ENCODE data around the gene PXDN. TPM values are rescaled to one million over a fixed set of nuclear protein-coding genes. Genes with fewer than 3 reads are reported as not detected.
"Not testable (repeated sequence)": the region's sequence is repeated elsewhere in the genome, so short reads cannot be mapped to it uniquely, and the experiment has no call there.

PXDN gene
- total RNA-seq, 2 donors from 2014 or later, result 3.4 to 3.6 TPM

DNA sequence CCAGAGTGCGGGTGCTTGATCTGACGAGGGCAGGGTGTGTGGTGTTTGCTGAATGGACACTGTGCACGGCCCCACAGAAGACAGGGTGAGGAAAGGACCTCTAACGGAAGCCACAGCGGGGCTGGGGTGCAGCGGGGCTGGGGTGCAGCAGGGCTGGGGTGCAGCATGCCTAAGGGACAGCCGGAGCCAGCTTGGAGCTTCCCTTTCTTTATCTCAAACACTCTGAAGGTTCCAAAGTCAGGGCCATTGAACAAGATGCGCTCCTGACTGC is 35.0 kb downstream of the PXDN start:
- ATAC-seq, result peak in 1 of 2 donors; percentile 21
- no peak overlapping the region for H3K27ac Mint-ChIP-seq
- H3K9me3 Mint-ChIP-seq, result no peaks in the 10 kb centered on the region
- no peak overlapping the region for H3K4me3 Mint-ChIP-seq
- no peak for DNase-seq (ENCODE audit: low spot score)
- H3K27me3 Mint-ChIP-seq, result peaks cover 0 to 2% of the 10 kb centered on the region in 2 donors
- no peaks in the 10 kb centered on the region for H3K36me3 Mint-ChIP-seq
- peaks cover 0 to 3% of the 10 kb centered on the region in 2 donors for H3K4me1 Mint-ChIP-seq (ENCODE audit: low read depth in 2 of 2)

DNA sequence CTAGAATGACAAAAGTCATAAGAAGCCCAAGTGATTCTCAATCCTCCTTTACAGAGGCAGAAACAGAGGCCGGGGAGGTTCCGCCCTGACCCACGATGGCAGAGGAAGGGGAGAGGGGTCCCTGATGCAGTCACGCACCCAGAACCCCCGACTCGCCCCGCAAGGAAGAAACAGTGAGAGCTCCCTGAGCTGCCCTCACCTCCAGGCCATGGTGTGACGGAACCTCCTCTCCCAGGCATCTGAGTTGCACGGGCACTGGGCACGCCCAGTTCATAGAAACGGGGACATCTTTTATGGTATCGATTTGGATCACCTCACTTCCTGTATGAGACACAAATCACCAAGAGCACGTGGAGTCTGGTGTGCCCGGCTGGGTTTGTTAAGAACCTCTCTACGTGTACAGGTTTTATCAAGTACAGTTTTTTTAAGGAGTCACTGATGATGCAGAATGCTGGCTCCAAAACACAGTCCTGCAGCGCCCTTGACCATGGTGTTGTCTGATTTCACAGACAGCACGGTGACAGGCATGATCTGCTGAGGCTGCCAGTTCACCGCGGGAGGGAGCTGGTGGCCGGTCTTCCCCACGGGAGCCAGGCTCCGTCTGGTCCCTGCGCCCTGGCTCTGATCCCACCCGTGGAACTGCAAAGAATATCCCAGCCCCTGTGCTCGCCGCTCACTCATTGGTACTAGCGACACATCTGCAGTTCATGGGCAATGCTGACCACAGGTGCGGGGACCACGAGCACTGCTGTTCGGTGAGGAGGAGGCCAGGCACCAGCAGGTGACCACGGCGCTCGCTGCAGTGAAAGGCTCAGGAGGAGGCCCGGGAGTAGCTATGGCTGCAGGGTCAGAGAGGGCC is 35.6 kb downstream of the PXDN start:
- peak; percentile 15 to 34 for ATAC-seq
- H3K4me3 Mint-ChIP-seq, result no peak overlapping the region
- H3K36me3 Mint-ChIP-seq, result no peaks in the 10 kb centered on the region
- H3K27me3 Mint-ChIP-seq, result peaks cover 0 to 2% of the 10 kb centered on the region in 2 donors
- peaks cover 0 to 3% of the 10 kb centered on the region in 2 donors for H3K4me1 Mint-ChIP-seq (ENCODE audit: low read depth in 2 of 2)
- H3K27ac Mint-ChIP-seq, result no peak overlapping the region
- no peak for DNase-seq (ENCODE audit: low spot score)
- no peaks in the 10 kb centered on the region for H3K9me3 Mint-ChIP-seq

DNA sequence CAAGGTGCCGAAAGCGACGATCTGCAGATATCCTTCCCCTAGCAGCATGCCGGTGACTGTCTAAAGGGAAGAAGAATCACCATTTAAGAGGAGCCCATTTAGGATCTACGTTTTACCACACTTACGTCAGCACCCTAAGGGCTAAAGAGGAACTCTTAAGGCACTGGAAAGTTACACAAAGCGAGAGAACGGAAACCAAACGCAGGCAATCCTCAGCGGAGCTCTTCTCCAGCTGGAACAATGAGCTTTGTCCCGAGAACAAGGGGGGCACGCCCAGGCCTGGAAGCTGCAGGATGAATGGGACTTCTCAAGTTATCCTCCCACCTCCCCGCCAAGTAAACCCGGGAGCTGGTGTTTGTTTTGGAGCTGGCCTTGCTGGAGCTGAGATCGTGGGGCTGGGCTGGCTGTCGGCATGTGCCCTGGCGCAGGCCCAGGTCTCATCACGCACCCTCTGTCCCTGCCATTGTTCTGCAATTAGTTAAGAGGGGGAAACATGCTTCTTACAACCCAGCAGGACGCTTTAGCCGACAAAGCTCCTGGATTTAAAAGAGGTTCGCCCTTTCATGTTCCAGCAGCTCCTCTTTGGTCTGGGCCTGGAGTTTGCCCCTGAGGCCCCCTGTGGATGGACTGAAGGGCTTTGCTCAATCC is 36.4 kb downstream of the PXDN start:
- Mint-ChIP-seq H3K27me3 (peaks cover 0 to 2% of the 10 kb centered on the region in 2 donors), H3K4me3 (no peak overlapping the region), H3K27ac (no peak overlapping the region), H3K4me1 (ENCODE audit: low read depth in 2 of 2) (peaks cover 0 to 3% of the 10 kb centered on the region in 2 donors), H3K9me3 (no peaks in the 10 kb centered on the region), H3K36me3 (no peaks in the 10 kb centered on the region)
- DNase-seq (ENCODE audit: low spot score) (no peak), ATAC-seq (peak in 1 of 2 donors; percentile 44)

DNA sequence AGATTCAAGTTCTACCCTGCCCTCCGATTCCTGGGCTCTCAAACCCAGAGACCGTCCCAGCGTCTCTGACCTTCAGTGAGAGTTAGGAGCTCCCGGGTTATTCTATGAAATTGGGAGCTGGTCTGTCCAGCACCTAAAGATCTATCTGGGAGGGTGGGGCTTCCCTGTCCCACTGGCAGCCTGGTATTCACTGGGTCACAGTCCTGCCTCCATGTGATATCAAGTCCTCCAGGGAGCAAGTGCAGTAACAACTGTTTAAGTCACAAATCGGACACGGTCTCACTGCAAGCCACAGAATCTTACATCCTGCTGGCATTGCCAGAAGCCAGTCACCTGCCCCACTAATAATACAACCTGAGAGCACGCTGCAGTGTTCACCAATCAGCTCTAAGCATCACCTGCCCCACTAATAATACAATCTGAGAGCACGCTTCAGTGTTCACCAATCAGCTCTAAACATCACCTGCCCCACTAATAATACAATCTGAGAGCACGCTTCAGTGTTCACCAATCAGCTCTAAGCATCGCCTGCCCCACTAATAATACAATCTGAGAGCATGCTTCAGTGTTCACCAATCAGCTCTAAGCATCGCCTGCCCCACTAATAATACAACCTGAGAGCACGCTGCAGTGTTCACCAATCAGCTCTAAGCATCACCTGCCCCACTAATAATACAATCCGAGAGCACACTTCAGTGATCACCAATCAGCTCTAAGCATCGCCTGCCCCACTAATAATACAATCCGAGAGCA is 38.0 kb downstream of the PXDN start:
- not testable (repeated sequence) for H3K27ac Mint-ChIP-seq; H3K4me1 Mint-ChIP-seq (ENCODE audit: low read depth in 2 of 2); ATAC-seq; H3K4me3 Mint-ChIP-seq; H3K9me3 Mint-ChIP-seq; H3K27me3 Mint-ChIP-seq; DNase-seq (ENCODE audit: low spot score); H3K36me3 Mint-ChIP-seq

DNA sequence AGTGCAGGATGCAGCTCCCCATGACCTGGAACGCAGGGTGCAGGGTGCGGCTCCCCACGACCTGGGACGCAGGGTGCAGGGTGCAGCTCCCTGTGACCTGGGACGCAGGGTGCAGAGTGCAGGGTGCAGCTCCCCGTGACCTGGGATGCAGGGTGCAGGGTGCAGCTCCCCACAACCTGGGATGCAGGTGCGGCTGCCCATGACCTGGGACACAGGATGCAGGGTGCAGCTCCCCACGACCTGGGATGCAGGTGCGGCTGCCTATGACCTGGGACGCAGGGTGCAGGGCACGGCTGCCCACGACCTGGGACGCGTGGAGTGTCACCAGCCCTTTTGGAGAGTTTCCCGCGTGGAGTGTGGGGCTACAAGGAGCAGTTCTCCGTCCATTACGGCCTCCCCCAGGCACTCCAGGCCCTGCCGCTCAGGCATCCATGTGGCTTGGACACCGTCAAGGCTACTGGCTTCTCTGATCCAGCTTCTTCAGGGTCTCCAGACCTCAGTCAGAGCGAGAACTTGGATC is 38.7 kb downstream of the PXDN start:
- Mint-ChIP-seq H3K4me1 (ENCODE audit: low read depth in 2 of 2) (peaks cover 0 to 6% of the 10 kb centered on the region in 2 donors), H3K27me3 (peaks cover 0 to 2% of the 10 kb centered on the region in 2 donors), H3K27ac (no peak overlapping the region), H3K36me3 (no peaks in the 10 kb centered on the region), H3K4me3 (no peak overlapping the region), H3K9me3 (no peaks in the 10 kb centered on the region)
- DNase-seq (ENCODE audit: low spot score), result no peak
- ATAC-seq, result peak in 1 of 2 donors; percentile 13

DNA sequence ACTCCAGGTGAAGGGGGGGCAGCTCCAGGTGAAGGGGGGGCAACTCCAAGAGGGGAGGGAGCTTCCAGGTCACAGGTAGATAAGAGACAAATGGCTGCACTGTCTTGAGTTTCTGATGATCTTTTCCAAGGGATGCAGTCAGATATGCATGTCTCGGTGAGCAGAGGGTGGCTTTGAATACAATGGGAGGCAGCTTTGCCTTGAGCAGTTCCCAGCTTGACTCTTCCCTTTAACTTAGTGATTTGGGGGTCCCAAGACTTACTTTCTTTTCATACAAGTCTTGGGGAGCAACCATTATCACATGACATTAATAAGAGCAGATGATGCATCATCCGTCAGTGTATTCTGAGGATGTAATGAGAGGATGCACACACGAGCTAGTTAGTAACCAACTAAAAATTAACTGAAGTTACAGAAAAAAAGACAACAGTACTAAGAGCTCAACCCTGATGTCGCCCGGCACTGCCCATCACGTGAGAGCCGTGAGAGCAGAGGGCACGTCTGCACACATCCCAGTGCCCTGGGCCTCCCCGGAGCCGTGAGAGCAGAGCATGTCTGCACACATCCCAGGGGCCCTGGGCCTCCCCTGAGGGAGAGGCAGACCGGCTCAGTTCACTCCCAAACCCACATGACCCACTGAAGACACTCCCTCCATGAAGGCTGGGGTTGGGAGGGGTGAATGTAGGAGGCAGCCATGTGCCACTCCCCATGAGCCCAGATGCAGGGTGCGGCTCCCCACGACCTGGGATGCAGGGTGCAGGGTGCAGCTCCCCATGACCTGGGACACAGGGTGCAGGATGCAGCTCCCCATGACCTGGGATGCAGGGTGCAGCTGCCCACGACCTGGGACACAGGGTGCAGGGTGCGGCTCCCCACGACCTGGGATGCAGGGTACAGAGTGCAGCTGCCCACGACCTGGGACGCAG is 39.4 kb downstream of the PXDN start:
- peaks cover 0 to 2% of the 10 kb centered on the region in 2 donors for H3K27me3 Mint-ChIP-seq
- H3K4me1 Mint-ChIP-seq (ENCODE audit: low read depth in 2 of 2), result peaks cover 0 to 6% of the 10 kb centered on the region in 2 donors
- no peaks in the 10 kb centered on the region for H3K36me3 Mint-ChIP-seq

DNA sequence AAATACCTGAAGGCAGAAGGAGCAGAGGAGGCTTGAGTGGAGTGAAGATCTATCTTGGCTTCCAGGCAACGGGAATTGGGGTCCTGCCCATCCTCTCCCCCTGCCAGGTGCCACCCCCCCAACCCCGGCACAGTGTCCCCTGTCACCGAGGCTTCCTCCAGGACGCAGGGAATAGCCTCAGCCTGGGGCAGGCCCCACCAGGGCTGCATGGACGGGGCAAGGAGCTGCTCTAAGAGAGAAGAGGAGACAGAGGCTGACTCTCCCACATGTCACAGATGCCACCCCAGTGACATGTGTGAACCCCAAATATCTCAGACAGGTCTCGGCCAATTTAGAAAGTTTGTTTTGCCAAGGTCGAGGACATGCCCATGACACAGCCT is 42.1 kb downstream of the PXDN start:
- Mint-ChIP-seq H3K36me3 (no peaks in the 10 kb centered on the region), H3K27ac (no peak overlapping the region), H3K27me3 (peaks cover 0 to 3% of the 10 kb centered on the region in 2 donors), H3K4me1 (ENCODE audit: low read depth in 2 of 2) (peaks cover 0 to 3% of the 10 kb centered on the region in 2 donors), H3K9me3 (no peaks in the 10 kb centered on the region), H3K4me3 (no peak overlapping the region)
- ATAC-seq, result peak in 1 of 2 donors; percentile 26
- no peak for DNase-seq (ENCODE audit: low spot score)

More for the DNA sequence above, 39.4 kb downstream of the PXDN start:
- DNase-seq (ENCODE audit: low spot score) (no peak), ATAC-seq (peak in 1 of 2 donors; percentile 33)
- H3K27ac Mint-ChIP-seq, result no peak overlapping the region
- no peak overlapping the region for H3K4me3 Mint-ChIP-seq
- H3K9me3 Mint-ChIP-seq, result no peaks in the 10 kb centered on the region

DNA sequence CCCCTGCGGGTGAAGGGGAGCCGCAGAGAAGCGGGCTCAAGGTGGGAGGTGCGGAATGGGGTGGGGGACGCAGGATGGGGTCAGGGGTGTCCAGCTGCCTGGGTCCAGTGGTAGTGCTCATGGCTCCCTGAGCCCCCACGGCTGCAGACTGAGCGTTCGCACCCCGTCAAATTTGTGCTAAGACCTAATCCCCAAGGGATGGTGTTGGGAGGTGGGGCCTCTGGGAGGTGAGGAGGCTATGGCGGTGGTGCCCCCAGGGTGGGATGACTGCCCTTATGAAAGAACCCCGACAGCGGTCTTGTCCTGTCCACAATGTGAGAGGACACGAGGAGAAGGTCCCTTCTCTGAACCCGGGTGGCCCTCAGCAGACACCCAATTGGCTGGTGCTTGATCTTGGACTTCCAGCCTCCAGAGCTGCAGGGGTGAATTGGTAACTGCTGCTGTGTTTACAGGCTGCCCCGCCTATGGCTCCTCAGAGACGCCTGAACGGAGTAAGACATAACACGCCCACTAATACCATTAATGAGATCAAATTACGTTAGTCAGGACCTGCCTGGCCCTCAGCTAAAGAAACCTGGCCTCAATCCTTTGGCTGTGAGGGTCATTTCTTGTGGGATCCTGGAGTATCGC is 42.6 kb downstream of the PXDN start:
- peaks cover 0 to 3% of the 10 kb centered on the region in 2 donors for H3K27me3 Mint-ChIP-seq
- no peak for DNase-seq (ENCODE audit: low spot score)
- H3K4me3 Mint-ChIP-seq, result no peak overlapping the region
- peak; percentile 20 to 51 for ATAC-seq
- no peaks in the 10 kb centered on the region for H3K9me3 Mint-ChIP-seq
- H3K36me3 Mint-ChIP-seq, result no peaks in the 10 kb centered on the region
- H3K4me1 Mint-ChIP-seq (ENCODE audit: low read depth in 2 of 2), result peaks cover 0 to 3% of the 10 kb centered on the region in 2 donors
- no peak overlapping the region for H3K27ac Mint-ChIP-seq

DNA sequence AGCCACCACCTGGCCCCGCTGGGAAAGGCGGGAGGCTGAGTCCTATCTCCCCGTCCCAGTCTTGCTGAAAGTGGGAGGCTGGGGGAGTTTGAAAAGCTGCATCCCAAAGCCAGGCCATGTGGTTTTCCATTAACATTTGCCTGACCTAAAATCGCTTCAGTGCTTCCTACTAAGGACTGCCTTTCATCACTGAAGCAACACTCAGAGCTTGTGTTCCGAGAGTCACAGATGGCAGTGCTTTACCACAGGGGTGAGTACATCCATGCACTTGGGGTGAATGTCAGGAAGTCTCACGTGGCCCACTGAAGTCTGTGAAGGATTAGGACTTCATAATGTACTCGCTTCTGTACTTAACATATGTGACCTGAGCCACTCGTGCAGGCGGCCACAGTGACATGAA is 43.3 kb downstream of the PXDN start:
- no peak overlapping the region for H3K27ac Mint-ChIP-seq
- no peaks in the 10 kb centered on the region for H3K36me3 Mint-ChIP-seq
- H3K4me3 Mint-ChIP-seq, result no peak overlapping the region
- H3K27me3 Mint-ChIP-seq, result peaks cover 0 to 3% of the 10 kb centered on the region in 2 donors
- DNase-seq (ENCODE audit: low spot score) (no peak), ATAC-seq (peak in 1 of 2 donors; percentile 12)
- H3K4me1 Mint-ChIP-seq (ENCODE audit: low read depth in 2 of 2), result peaks cover 0 to 3% of the 10 kb centered on the region in 2 donors
- peaks cover 3% of the 10 kb centered on the region for H3K9me3 Mint-ChIP-seq

DNA sequence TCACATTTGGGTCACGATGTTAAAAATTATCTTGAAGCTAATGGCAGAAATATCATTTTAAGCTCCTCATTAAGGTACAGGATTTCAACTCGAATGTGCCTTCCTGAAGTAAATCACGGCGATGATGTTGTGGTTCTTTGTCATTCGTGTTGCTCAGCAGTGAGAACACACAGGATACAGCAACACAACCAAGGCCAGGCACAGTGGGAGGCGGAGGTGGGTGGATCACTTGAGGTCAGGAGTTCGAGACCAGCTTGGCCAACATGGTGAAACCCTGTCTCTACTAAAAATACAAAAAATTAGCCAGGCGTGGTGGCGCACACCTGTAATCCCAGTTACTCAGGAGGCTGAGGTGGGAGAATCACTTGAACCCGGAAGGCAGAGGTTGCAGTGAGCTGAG is 43.9 kb downstream of the PXDN start:
- H3K4me1 Mint-ChIP-seq (ENCODE audit: low read depth in 2 of 2); DNase-seq (ENCODE audit: low spot score); H3K27ac Mint-ChIP-seq; H3K27me3 Mint-ChIP-seq; H3K36me3 Mint-ChIP-seq; H3K9me3 Mint-ChIP-seq; H3K4me3 Mint-ChIP-seq; ATAC-seq: not testable (repeated sequence)

DNA sequence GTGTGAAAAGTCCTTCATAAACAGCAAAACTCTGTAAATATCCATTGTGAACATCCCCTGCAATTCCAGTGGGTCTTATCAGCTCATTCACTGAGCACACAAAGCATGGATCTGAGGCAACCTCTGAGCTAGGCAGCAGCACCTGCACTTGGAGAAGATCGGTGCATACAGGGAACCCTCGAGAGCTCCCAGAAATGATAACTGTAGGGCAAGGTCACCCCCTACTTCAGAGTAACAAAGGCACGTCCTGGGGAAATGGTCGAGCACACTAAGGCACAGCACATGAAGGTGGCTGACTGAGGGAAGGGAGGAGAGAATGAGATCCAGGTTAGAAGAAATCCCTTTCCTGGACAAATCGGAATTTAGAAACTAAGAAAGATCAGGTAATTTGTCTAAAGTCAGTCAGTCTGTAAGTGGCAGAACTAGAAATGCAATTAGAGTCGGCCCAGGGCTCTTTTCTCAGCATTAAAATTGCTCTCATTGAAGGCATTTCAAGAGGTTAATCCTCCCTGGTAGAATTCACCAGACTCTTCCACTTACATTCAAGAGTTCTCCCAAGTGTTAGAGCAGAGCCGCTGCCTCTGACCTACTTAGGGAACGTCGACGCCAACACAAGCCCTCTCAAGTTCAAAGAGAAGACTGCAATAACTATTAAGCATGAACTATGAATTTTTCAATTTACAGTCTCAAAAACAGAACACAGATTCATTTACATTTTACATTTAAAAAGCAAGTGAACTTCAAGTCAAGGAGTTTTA is 45.9 kb downstream of the PXDN start:
- Mint-ChIP-seq H3K27ac (no peak overlapping the region), H3K4me1 (ENCODE audit: low read depth in 2 of 2) (peaks cover 0 to 3% of the 10 kb centered on the region in 2 donors), H3K4me3 (no peak overlapping the region), H3K36me3 (no peaks in the 10 kb centered on the region), H3K27me3 (peaks cover 0 to 3% of the 10 kb centered on the region in 2 donors), H3K9me3 (peaks cover 3% of the 10 kb centered on the region)
- no peak for DNase-seq (ENCODE audit: low spot score)
- ATAC-seq, result no peak

DNA sequence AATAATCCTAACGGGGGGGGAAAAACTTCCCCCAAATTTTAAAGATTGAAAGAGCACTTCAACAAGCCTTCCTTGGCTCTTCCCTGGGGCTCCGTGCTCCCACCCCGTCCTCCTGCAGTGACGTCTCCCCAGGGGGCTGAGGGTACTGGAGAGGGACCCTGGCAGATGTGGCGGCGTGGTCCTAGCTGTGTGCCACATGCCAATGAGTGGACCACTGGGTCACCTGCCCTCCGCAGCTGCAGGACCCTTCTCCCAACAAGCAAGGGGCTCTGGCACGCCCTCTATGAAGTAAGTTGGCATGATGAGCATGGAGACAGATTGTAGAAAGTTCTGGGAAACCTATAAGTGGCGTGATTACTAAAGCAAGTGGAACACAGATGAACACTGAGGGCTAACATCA is 46.7 kb downstream of the PXDN start:
- peaks cover 0 to 3% of the 10 kb centered on the region in 2 donors for H3K27me3 Mint-ChIP-seq
- DNase-seq (ENCODE audit: low spot score), result no peak
- peaks cover 3% of the 10 kb centered on the region for H3K9me3 Mint-ChIP-seq
- no peak overlapping the region for H3K4me3 Mint-ChIP-seq
- no peak for ATAC-seq
- H3K27ac Mint-ChIP-seq, result no peak overlapping the region
- H3K36me3 Mint-ChIP-seq, result no peaks in the 10 kb centered on the region
- H3K4me1 Mint-ChIP-seq (ENCODE audit: low read depth in 2 of 2), result peaks cover 0 to 3% of the 10 kb centered on the region in 2 donors
